ENCODE measurements around the gene TMEM125. TPM values are rescaled to one million over a fixed set of nuclear protein-coding genes. Genes with fewer than 3 reads are reported as not detected.

The TMEM125 gene
- total RNA-seq, 1 donor: 0.10 TPM

GRCh38 chr1:43316738-43317520 is 47.1 kb downstream of the TMEM125 start:
- Histone ChIP-seq H3K4me3 (ENCODE audit: low read length) (no peak overlapping the region), H3K9me3 (ENCODE audit: low read depth, low read length) (no peaks in the 10 kb centered on the region), H3K4me1 (ENCODE audit: insufficient read depth, low read length) (no peaks in the 10 kb centered on the region), H3K27me3 (ENCODE audit: insufficient read depth, low read length) (no peaks in the 10 kb centered on the region)

DNA sequence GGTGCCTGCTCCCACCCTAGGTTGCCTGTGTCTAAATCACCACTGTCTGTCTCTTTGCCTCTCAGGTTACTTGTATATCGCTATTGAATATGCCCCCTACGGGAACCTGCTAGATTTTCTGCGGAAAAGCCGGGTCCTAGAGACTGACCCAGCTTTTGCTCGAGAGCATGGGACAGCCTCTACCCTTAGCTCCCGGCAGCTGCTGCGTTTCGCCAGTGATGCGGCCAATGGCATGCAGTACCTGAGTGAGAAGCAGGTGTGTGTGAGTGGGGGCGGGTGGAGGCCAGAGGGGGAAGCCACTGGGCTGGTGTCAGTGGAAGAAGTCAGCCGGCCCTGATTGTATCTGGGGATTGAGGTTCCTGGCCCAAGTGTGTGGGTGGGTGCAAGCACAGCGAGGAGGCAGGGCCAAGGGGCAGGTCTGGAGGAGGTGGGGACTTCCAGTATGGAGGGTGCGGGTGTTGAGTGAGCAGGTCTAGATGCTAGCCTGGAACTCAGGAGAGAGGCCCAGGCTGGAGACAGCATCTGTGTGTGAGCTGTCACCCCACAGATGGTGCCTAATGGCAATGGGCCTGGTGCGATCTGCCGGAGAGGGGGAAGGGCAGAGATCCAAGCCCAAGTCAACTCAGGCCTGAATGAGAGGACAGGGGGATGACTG is 48.2 kb downstream of the TMEM125 start:
- H3K9me3 ChIP-seq (ENCODE audit: low read depth, low read length): no peaks in the 10 kb centered on the region
- no peaks in the 10 kb centered on the region for H3K4me1 ChIP-seq (ENCODE audit: insufficient read depth, low read length)
- H3K4me3 ChIP-seq (ENCODE audit: low read length): no peak overlapping the region
- H3K27me3 ChIP-seq (ENCODE audit: insufficient read depth, low read length): no peaks in the 10 kb centered on the region

- Histone ChIP-seq H3K4me1 (ENCODE audit: insufficient read depth, low read length) (no peaks in the 10 kb centered on the region), H3K4me3 (ENCODE audit: low read length) (no peak overlapping the region), H3K9me3 (ENCODE audit: low read depth, low read length) (no peaks in the 10 kb centered on the region), H3K27me3 (ENCODE audit: insufficient read depth, low read length) (no peaks in the 10 kb centered on the region)
Observed at GRCh38 chr1:43318831-43319230, 49.0 kb downstream of the TMEM125 start.

GRCh38 chr1:43319288-43319687 is 49.5 kb downstream of the TMEM125 start:
- no peaks in the 10 kb centered on the region for H3K9me3 ChIP-seq (ENCODE audit: low read depth, low read length)
- H3K4me1 ChIP-seq (ENCODE audit: insufficient read depth, low read length): no peaks in the 10 kb centered on the region
- no peaks in the 10 kb centered on the region for H3K27me3 ChIP-seq (ENCODE audit: insufficient read depth, low read length)
- no peak overlapping the region for H3K4me3 ChIP-seq (ENCODE audit: low read length)

- no peaks in the 10 kb centered on the region for H3K4me1 ChIP-seq (ENCODE audit: insufficient read depth, low read length)
- H3K9me3 ChIP-seq (ENCODE audit: low read depth, low read length): no peaks in the 10 kb centered on the region
- no peaks in the 10 kb centered on the region for H3K27me3 ChIP-seq (ENCODE audit: insufficient read depth, low read length)
- no peak overlapping the region for H3K4me3 ChIP-seq (ENCODE audit: low read length)
Observed at GRCh38 chr1:43319766-43320165, 50.0 kb downstream of the TMEM125 start.

GRCh38 chr1:43321331-43321891 is 51.6 kb downstream of the TMEM125 start:
- no peaks in the 10 kb centered on the region for H3K27me3 ChIP-seq (ENCODE audit: insufficient read depth, low read length)
- no peaks in the 10 kb centered on the region for H3K9me3 ChIP-seq (ENCODE audit: low read depth, low read length)
- no peaks in the 10 kb centered on the region for H3K4me1 ChIP-seq (ENCODE audit: insufficient read depth, low read length)
- no peak overlapping the region for H3K4me3 ChIP-seq (ENCODE audit: low read length)

DNA sequence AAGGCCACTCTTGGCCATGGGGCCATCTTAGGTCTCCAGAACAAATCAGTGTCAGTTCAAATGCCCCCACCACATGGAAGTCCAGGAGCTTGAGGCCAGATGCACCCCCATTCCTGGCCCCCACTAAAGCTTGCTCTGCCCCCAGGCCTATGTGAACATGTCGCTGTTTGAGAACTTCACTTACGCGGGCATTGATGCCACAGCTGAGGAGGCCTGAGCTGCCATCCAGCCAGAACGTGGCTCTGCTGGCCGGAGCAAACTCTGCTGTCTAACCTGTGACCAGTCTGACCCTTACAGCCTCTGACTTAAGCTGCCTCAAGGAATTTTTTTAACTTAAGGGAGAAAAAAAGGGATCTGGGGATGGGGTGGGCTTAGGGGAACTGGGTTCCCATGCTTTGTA is 52.7 kb downstream of the TMEM125 start:
- Histone ChIP-seq H3K4me3 (ENCODE audit: low read length) (no peak overlapping the region), H3K9me3 (ENCODE audit: low read depth, low read length) (no peaks in the 10 kb centered on the region), H3K27me3 (ENCODE audit: insufficient read depth, low read length) (no peaks in the 10 kb centered on the region), H3K4me1 (ENCODE audit: insufficient read depth, low read length) (no peaks in the 10 kb centered on the region)

Other genes with a start within 250 kb of the TMEM125 start
- gene EBNA1BP2, start 97.7 kb upstream of the TMEM125 start, total RNA-seq: 7.1 TPM
- 0.10 TPM for gene CFAP57, start 97.7 kb upstream of the TMEM125 start, total RNA-seq
- gene C1orf210, start 15.6 kb downstream of the TMEM125 start, total RNA-seq: not detected
- 0.94 TPM for gene TIE1, start 31.0 kb downstream of the TMEM125 start, total RNA-seq
- gene MPL, start 67.8 kb downstream of the TMEM125 start, total RNA-seq: 2.3 TPM
- gene CDC20, start 89.0 kb downstream of the TMEM125 start, total RNA-seq: 0.52 TPM
- gene ELOVL1, start 98.0 kb downstream of the TMEM125 start, total RNA-seq: 18.4 TPM
- 21.6 TPM for gene MED8, start 119.8 kb downstream of the TMEM125 start, total RNA-seq
- 26.9 TPM for gene SZT2, start 119.9 kb downstream of the TMEM125 start, total RNA-seq
- gene HYI, start 183.9 kb downstream of the TMEM125 start, total RNA-seq: 7.9 TPM

Measured in mononuclear cell (primary cell).